GM11168 (cell line): ENCODE measurements around the gene PROX1.

Experiments
- in situ Hi-C: fragments of 300-500 bp; cut with MboI; formaldehyde crosslinking; loops from one replicate; pipeline ENCODE4 v1.12.0; 2022; ENCODE audit warnings: low sequenced_read_pairs; ENCODE audit not compliant: unreplicated experiment

PROX1 gene

GRCh38 chr1:213987927-213988506 lies at the start of gene PROX1:
Gene PROX1 (plus strand): TSS chr1:213987973. CDS start chr1:213996536, 8,563 bp downstream.
- in situ Hi-C loops: no loop called here

- in situ Hi-C loops: no loop called here
These were observed 49.0 kb upstream of the PROX1 start for GRCh38 chr1:213938776-213939175.

- in situ Hi-C loops: no loop called here
These were observed 47.9 kb upstream of the PROX1 start for GRCh38 chr1:213939888-213940287.

DNA sequence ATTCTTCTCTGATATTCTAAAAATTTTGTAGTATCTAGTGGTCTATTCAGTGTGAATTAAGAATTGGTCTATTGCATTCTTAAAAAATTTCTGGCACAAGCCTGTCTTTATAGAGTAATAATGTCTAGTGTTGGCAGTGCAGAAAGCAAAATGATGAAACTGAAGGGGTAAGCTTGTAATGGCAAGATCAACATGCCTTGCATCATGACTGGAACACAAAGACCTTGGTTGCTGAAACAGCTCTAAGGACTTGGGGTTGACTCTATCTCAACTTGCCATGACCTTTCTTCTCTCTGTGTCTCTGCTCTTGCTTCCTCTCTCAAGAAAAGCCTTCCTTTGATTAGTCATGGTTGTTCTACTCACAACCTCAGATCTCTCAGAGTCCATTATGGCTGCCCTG lies 46.8 kb upstream of the PROX1 start:
- in situ Hi-C loops: no loop called here

- in situ Hi-C loops: no loop called here
These were observed 45.7 kb upstream of the PROX1 start for GRCh38 chr1:213942061-213942460.

- in situ Hi-C loops: no loop called here
These were observed 40.5 kb upstream of the PROX1 start for GRCh38 chr1:213947200-213947801.

GRCh38 chr1:213951876-213952275 lies 35.9 kb upstream of the PROX1 start:
- in situ Hi-C loops: no loop called here

DNA sequence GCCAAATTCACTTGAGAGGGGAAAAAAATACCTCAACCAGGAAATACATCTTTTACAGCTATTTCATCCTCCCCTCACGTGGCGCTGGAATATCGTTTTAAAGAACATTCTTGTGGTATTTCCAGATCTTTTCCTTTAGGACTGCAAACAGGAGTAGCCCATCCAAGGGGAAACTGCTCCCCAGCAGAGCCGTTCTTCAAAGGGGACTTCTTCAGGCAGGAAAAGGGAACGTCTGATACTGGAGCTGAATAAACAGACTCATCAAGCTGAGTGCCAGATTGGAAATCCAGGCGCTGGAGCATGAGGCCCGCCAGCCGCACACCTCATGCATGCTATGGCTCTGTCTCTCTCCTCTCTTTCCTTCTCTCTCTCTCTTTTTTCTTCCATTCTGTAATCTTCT lies 34.0 kb upstream of the PROX1 start:
- in situ Hi-C loops: no loop called here

DNA sequence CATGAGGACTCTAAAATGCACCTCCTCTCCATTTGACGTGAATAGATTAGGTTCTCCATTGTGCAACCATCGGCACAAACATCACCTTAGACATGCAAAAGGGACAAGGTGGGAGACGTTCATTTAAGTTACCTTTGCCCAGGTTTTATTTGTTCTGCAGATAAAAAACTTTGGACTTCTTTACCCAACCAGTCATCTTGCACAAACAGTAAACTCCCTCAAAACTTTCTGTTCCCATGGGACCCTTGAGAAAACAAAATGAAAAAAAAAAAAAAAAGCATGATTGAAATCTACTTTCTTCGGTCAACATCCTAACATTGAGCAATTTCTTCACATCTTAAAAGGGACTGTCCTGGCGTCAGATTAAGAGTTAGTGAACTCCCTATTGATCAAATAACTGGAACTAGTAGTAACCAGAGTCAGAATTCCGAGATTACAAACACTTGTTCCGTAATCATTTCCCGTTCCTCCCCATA lies 31.4 kb upstream of the PROX1 start:
- in situ Hi-C loops: no loop called here

- in situ Hi-C loops: no loop called here
These were observed 29.4 kb upstream of the PROX1 start for GRCh38 chr1:213958346-213958745.

GRCh38 chr1:213960963-213961362 lies 26.8 kb upstream of the PROX1 start:
- in situ Hi-C loops: no loop called here

DNA sequence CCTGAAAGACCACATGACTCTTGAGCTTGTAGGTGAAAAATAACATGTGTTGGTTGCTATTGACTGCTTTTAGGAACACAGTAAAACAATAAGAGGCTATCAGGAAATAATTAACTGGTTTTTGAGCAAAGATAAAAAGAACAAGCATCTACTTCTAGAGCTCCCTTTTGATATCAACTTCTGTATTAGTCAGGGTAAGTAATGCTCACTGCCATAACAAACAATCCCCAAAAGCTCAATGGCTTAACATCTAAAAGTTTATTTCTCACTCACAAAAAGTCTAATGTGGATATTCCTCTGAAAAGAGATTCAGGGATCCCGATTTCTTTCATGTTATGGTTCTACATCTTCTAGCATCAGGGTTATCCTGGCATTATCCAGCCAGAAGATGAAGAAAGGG lies 25.3 kb upstream of the PROX1 start:
- in situ Hi-C loops: no loop called here

- in situ Hi-C loops: no loop called here
These were observed 21.7 kb upstream of the PROX1 start for GRCh38 chr1:213966122-213966521.

GRCh38 chr1:213968146-213968825 lies 19.5 kb upstream of the PROX1 start:
- in situ Hi-C loops: no loop called here

DNA sequence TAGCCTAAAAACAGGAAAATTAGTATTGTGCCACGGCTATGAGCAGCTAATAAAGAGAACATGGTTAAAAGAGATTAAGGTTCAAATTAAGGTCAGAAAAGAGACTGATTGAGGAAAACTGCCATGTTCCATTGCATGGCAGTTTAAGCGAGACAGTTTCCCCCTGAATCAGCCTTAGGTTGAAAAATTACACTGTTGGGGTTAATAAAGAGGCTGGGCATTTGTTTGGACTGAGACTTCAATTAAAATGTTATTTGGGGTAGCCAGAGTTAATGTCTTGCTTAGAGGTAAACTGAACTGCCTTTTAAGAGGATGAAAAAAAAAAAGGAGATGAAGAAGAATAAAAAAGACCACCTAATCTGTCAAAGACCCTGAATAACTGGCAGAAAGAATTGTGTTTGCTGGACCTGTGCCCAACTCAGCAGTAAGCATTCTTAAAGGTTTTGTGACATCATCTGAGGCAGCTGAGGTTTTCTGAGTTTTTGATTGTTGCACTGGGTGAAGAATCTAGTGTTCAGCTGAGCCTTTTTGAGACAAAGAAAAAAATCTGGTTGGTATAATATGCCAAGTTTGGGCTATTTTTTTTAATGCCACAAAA lies 17.7 kb upstream of the PROX1 start:
- in situ Hi-C loops: no loop called here

DNA sequence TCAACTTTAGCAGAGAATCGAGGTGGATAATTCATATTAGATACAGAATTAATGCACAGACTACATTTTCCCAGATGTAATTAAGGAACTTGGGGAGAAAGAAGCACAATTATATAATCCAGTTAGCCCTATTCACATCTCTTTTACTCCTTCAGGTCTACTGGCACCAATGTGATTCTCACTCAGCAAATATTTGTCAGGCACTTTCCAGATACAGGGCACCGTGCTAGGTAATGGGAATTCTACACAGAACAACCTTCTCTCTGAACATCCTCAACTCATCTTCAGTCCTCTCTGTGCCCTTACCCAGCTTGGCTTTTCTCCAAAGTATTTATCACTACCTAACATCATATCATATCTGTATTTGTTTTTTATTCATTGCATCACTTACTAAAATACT lies 15.6 kb upstream of the PROX1 start:
- in situ Hi-C loops: no loop called here

- in situ Hi-C loops: no loop called here
These were observed 14.6 kb upstream of the PROX1 start for GRCh38 chr1:213973129-213973528.

GRCh38 chr1:213976665-213977485 lies 10.9 kb upstream of the PROX1 start:
- in situ Hi-C loops: no loop called here

DNA sequence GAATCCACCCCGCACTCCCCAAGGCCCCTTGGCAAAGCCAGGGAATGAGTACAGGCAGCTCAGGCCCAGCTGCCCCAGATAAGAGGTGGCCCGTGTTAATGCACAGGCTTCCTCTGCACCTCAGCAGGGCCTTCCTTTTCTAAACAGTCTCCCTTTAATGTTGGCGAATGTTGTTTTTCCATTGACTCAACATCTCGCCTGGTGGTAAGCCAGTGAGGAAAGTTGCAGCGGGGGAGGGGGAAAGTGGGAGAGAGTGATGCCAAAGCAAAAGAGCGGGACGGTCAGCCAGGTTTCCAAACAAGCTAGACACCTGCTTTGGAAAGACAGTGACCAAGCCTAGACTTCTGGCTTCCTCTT lies 10.3 kb upstream of the PROX1 start:
- in situ Hi-C loops: no loop called here

DNA sequence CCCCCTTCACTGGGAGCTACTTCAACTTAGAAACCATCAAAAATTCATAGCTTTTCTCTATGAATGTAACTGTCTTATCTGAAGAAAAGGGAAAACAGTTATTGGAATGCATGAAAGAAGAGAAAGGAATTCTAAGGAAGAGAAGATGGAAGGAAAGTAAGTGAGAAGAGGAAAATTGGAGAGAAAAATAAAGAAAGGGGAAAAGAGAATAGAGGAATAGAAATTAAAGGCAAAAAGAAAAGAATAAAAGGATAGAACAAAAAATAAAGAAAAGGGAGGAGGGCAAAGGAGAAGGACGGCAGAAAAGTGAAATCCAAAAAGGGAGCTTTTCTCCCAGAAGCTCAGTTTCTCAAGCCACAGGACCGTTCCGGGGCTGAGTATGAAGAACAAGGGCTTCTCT lies 9.9 kb upstream of the PROX1 start:
- in situ Hi-C loops: no loop called here
